ENCODE data around the gene SMOC2. TPM values are rescaled to one million over a fixed set of nuclear protein-coding genes. Genes with fewer than 3 reads are reported as not detected.

SMOC2 gene
- total RNA-seq, 1 donor from 2014 or later: 12.6 TPM

GRCh38 chr6:168415993-168416530 lies 24.9 kb upstream of the SMOC2 start:
- Histone ChIP-seq H3K27me3 (ENCODE audit: low read depth) (peaks cover 3% of the 10 kb centered on the region), H3K9me3 (no peaks in the 10 kb centered on the region), H3K36me3 (no peaks in the 10 kb centered on the region), H3K4me1 (peaks cover 6% of the 10 kb centered on the region), H3K4me3 (no peak overlapping the region), H3K27ac (no peak overlapping the region)
- DNase-seq: no peak
- peak in 1 of 2 donors; percentile 6 for ATAC-seq
- TF ChIP-seq CTCF (IDR thresholded peaks at IDR 0.05): no peak
- intact Hi-C loops (cut with DNase I): no loop called here

GRCh38 chr6:168416531-168416930 lies 24.5 kb upstream of the SMOC2 start:
- DNase-seq (no peak), ATAC-seq (no peak)
- H3K4me1 ChIP-seq: peaks cover 6% of the 10 kb centered on the region
- no peak overlapping the region for H3K4me3 ChIP-seq
- no peaks in the 10 kb centered on the region for H3K9me3 ChIP-seq
- intact Hi-C loops (cut with DNase I): no loop called here
- H3K27me3 ChIP-seq (ENCODE audit: low read depth): peaks cover 3% of the 10 kb centered on the region
- no peak for TF ChIP-seq CTCF (IDR thresholded peaks at IDR 0.05)
- no peaks in the 10 kb centered on the region for H3K36me3 ChIP-seq
- no peak overlapping the region for H3K27ac ChIP-seq

- H3K4me3 ChIP-seq: no peak overlapping the region
- no peaks in the 10 kb centered on the region for H3K9me3 ChIP-seq
- ATAC-seq (no peak), DNase-seq (no peak)
- peaks cover 6% of the 10 kb centered on the region for H3K4me1 ChIP-seq
- TF ChIP-seq CTCF (IDR thresholded peaks at IDR 0.05): no peak
- no peaks in the 10 kb centered on the region for H3K36me3 ChIP-seq
- H3K27ac ChIP-seq: no peak overlapping the region
- intact Hi-C loops (cut with DNase I): no loop called here
- peaks cover 3% of the 10 kb centered on the region for H3K27me3 ChIP-seq (ENCODE audit: low read depth)
Measured at GRCh38 chr6:168417191-168417590, 23.8 kb upstream of the SMOC2 start.

GRCh38 chr6:168417679-168418557 lies 23.1 kb upstream of the SMOC2 start:
- ATAC-seq (peak; percentile 42 to 52), DNase-seq (no peak)
- no peak for TF ChIP-seq CTCF (IDR thresholded peaks at IDR 0.05)
- peaks cover 6% of the 10 kb centered on the region for H3K4me1 ChIP-seq
- H3K27me3 ChIP-seq (ENCODE audit: low read depth): peaks cover 3% of the 10 kb centered on the region
- intact Hi-C loops (cut with DNase I): no loop called here
- no peaks in the 10 kb centered on the region for H3K9me3 ChIP-seq
- H3K36me3 ChIP-seq: no peaks in the 10 kb centered on the region
- H3K27ac ChIP-seq: no peak overlapping the region
- no peak overlapping the region for H3K4me3 ChIP-seq

GRCh38 chr6:168418711-168419121 lies 22.3 kb upstream of the SMOC2 start:
- ATAC-seq: peak in 1 of 2 donors; percentile 26

More at GRCh38 chr6:168418711-168419121, 22.3 kb upstream of the SMOC2 start:
- TF ChIP-seq CTCF (IDR thresholded peaks at IDR 0.05): no peak
- Histone ChIP-seq H3K4me3 (no peak overlapping the region), H3K27ac (no peak overlapping the region), H3K27me3 (ENCODE audit: low read depth) (peaks cover 3% of the 10 kb centered on the region), H3K9me3 (no peaks in the 10 kb centered on the region), H3K4me1 (peaks cover 6% of the 10 kb centered on the region), H3K36me3 (no peaks in the 10 kb centered on the region)
- DNase-seq: no peak
- intact Hi-C loops (cut with DNase I): no loop called here

Data from lower lobe of right lung (tissue), 2 donors.